ENCODE measurements around the gene MYOD1.

DNA sequence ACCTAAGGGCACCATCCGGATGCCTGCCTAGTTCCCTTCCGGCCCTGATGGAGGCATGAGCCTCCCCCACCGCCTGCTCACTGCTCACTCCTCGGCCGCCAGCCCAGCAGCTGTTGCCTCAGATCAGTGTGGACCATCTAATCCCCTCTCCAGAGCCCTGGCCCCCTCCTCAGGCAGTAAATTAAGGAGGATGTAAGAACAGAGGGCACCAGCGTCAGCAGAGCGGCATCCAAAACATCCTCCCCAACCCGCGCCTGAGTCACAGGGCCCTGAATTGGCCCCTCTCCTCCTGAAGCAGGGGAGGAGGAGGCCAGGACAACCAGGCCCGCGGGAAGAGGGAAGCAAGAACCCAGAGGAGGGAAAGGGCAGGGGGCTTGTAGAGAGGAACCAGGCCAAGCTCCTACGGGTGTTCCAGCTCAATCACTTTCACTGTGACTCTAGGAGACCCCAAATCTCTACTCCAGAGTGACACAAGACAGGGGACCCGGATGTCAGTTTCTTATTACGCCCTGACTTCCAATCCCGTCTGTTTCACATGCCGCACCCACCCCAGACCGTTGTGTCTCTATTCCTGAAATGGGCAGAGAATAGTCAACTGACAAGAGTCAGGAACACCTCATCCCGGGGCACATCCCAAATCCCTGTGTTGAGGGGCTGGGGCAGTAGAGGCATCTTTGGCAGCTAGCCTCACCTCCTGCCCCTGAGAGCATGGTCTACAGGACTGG lies 31.3 kb upstream of the MYOD1 start:
- TF ChIP-seq, protein P1, sequence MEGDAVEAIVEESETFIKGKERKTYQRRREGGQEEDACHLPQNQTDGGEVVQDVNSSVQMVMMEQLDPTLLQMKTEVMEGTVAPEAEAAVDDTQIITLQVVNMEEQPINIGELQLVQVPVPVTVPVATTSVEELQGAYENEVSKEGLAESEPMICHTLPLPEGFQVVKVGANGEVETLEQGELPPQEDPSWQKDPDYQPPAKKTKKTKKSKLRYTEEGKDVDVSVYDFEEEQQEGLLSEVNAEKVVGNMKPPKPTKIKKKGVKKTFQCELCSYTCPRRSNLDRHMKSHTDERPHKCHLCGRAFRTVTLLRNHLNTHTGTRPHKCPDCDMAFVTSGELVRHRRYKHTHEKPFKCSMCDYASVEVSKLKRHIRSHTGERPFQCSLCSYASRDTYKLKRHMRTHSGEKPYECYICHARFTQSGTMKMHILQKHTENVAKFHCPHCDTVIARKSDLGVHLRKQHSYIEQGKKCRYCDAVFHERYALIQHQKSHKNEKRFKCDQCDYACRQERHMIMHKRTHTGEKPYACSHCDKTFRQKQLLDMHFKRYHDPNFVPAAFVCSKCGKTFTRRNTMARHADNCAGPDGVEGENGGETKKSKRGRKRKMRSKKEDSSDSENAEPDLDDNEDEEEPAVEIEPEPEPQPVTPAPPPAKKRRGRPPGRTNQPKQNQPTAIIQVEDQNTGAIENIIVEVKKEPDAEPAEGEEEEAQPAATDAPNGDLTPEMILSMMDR (IDR thresholded peaks at IDR 0.05) = no peak
- TF ChIP-seq POLR2A (IDR thresholded peaks at IDR 0.05) (no peak), EP300 (IDR thresholded peaks at IDR 0.05) (no peak)
